Measurements from ENCODE around the gene BRMS1L.
"Not testable (repeated sequence)": the region's sequence is repeated elsewhere in the genome, so short reads cannot be mapped to it uniquely, and the experiment has no call there.

The BRMS1L gene, protein sequence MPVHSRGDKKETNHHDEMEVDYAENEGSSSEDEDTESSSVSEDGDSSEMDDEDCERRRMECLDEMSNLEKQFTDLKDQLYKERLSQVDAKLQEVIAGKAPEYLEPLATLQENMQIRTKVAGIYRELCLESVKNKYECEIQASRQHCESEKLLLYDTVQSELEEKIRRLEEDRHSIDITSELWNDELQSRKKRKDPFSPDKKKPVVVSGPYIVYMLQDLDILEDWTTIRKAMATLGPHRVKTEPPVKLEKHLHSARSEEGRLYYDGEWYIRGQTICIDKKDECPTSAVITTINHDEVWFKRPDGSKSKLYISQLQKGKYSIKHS

GRCh38 chr14:35826218-35826951 lies at the start of gene BRMS1L:
Gene BRMS1L, plus strand, starts transcription at chr14:35826338. Its CDS starts 179 bp downstream, at chr14:35826517.
- DNase-seq (ENCODE audit: low spot score) = peak; percentile 98

GRCh38 chr14:35776823-35777222 lies 49.3 kb upstream of the BRMS1L start:
- DNase-seq (ENCODE audit: low spot score) = no peak

GRCh38 chr14:35777550-35777949 lies 48.6 kb upstream of the BRMS1L start:
- not testable (repeated sequence) for DNase-seq (ENCODE audit: low spot score)

DNA sequence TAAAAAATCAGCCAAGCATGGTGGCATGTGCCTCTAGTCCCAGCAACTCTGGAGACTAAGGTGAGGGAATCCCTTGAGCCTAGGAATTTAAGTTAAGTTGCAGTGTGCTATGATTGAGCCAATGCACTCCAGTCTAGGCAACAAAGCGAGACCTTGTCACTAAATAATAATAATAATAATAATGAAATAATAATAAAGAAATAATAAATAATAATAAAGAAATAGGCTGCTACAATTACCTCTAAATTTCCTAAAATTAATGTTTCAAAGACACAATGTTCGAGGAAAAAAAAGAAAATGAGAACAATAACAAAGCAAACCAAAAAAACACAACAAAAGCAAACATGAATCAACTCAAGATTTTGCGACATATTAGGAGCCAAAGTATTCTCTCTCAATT lies 46.8 kb upstream of the BRMS1L start:
- DNase-seq (ENCODE audit: low spot score) = no peak

- DNase-seq (ENCODE audit: low spot score) = no peak
Measured at GRCh38 chr14:35783699-35784098, 42.4 kb upstream of the BRMS1L start.

DNA sequence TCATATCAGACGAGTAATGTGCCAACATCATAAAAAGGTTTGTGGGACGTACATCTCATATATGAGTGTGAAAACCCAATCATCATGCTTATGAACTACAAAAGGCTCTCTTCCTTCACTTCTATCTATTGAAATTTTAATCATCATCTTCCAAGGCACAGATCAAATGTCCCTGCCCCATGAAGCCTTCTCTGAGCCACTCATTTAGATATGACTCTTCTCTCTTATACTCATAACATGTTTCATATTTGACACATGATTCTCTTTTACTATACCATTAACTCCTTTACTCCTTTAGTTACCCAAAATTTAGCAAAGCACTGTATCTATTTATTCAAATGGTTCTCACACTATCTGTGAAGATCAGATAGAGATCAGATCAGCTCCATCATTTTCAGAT lies 39.3 kb upstream of the BRMS1L start:
- no peak for DNase-seq (ENCODE audit: low spot score)

DNA sequence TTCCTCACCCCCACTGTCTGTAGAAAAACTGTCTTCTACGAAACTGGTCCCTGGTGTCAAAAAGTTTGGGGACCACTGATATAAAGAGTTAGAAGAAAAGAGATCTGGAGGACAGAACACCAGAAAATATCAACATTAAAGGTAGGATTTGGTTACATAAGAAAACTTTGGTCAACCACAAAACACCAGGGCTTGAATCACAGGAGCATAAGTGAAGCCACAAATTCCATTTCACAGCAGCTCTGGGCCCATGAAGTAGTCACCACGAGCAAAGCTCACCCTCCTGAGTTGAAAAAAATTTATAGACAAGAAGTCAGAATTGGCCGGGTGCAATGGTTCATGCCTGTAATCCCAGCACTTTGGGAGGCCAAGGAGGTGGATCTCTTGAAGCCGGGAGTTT lies 36.5 kb upstream of the BRMS1L start:
- DNase-seq (ENCODE audit: low spot score) = no peak

GRCh38 chr14:35797796-35798195 lies 28.3 kb upstream of the BRMS1L start:
- DNase-seq (ENCODE audit: low spot score) = no peak

- no peak for DNase-seq (ENCODE audit: low spot score)
Measured at GRCh38 chr14:35806006-35806907, 19.9 kb upstream of the BRMS1L start.

GRCh38 chr14:35807131-35807961 lies 18.8 kb upstream of the BRMS1L start:
- DNase-seq (ENCODE audit: low spot score) = no peak

DNA sequence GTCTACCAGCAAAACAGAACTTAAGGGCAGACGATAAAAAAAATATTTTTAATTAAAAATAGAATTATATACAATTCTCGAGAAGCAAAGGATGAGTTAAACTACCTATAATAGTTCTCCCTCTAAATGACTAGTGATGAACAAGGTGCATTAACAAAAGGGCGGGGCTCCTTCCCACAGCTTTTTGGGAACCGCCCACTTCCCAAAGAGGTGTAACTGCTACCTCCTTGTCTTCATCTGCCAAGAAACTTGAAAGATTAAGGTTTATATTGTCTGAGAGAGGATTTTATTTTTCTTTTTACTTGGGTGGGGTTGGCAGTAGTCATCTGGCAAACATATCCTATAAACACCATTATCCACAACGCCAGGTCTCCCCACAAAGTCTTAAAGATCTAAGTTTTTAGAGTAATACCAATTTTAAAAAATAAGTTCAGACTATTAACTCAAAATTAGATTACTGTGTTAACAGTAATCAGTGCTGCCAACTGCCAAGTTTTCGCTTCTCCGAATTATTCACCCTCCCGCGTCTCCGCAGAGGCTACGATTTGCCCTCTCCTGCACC lies 18.0 kb upstream of the BRMS1L start:
- no peak for DNase-seq (ENCODE audit: low spot score)

- peak; percentile 93 for DNase-seq (ENCODE audit: low spot score)
Measured at GRCh38 chr14:35808638-35809563, 17.2 kb upstream of the BRMS1L start, which contains the start of gene RALGAPA1. Gene RALGAPA1, minus strand, starts transcription at chr14:35809295. Its CDS starts 460 bp downstream, at chr14:35808835.

- no peak for DNase-seq (ENCODE audit: low spot score)
Measured at GRCh38 chr14:35809597-35809996, 16.5 kb upstream of the BRMS1L start.

- DNase-seq (ENCODE audit: low spot score) = no peak
Measured at GRCh38 chr14:35810963-35811362, 15.2 kb upstream of the BRMS1L start.

- DNase-seq (ENCODE audit: low spot score) = no peak
Measured at GRCh38 chr14:35814371-35815005, 11.7 kb upstream of the BRMS1L start.

DNA sequence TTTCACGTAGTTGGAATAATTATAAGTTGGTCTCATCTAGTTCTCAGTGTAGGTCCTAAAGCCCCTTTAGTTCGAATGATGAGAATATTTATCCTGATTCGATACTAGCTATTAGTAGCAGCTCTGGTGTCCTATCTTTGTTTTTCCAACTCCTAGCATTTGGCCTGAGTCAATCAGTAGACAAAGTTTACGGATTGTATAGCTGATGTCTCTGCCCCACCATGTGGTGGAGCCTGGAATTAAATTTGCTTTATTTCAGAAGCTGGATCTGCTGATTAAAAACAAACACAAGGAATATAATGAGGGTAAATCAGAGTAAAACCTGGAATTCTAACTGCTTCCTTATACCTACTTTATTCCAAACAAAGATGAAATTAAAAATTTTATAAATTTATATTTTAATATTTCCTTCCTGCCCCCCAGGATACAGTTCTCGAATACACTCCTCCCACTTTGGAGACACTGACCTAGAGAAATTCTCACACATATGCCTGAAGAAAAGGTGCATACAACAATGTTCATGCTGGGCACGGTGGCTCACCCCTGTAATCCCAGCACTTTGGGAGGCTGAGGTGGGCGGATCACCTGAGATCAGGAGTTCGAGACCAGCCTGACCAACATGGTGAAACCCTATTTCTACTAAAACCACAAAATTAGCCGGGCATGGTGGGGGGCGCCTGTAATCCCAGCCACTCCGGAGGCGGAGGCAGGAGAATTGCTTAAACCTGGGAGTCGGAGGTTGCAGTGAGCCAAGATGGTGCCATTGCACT lies 7.6 kb upstream of the BRMS1L start:
- DNase-seq (ENCODE audit: low spot score) = no peak

- DNase-seq (ENCODE audit: low spot score) = no peak
Measured at GRCh38 chr14:35819591-35820540, 6.3 kb upstream of the BRMS1L start.

Measured in left forelimb (tissue), 1 donor.